HCT116 (cell line): ENCODE data around the gene CCDC80.

Experiments used
- CTCF ChIP-seq, 3 experiments: fragments of 200-600 bp in 1 of 3; sonication (generic) in 1 of 3; IDR thresholded peaks in 2 of 3; conservative IDR thresholded peaks in 1 of 3; 2 replicates each; pipeline ENCODE4 v1.5.1; 2012 to 2017; ENCODE audit warnings: low read depth in 2 of 3, low read length in 2 of 3, antibody characterized with exemption in 1 of 3, borderline replicate concordance in 1 of 3, control low read depth in 1 of 3, mild to moderate bottlenecking in 1 of 3, mixed read lengths in 1 of 3, mixed run types in 1 of 3, moderate library complexity in 1 of 3; ENCODE audit not compliant: insufficient read depth in 1 of 3
- EZH2 ChIP-seq: fragments of 200-600 bp; sonication (generic); IDR thresholded peaks from 2 replicates; pipeline ENCODE4 v1.6.1; 2017; ENCODE audit warnings: antibody characterized with exemption, mixed run types
- EZH2phosphoT487 ChIP-seq: fragments of 200-600 bp; IDR thresholded peaks from 2 replicates; pipeline ENCODE4 v1.6.1; 2018; ENCODE audit warnings: antibody characterized with exemption, borderline replicate concordance
- POLR2A ChIP-seq: IDR thresholded peaks from 2 replicates; pipeline ENCODE4 v1.7.0; 2011; ENCODE audit warnings: borderline replicate concordance; ENCODE audit not compliant: insufficient read depth, insufficient read length; ENCODE audit errors: extremely low read depth
- POLR2AphosphoS5 ChIP-seq: IDR thresholded peaks from 2 replicates; pipeline ENCODE4 v1.6.1; 2011; ENCODE audit warnings: mild to moderate bottlenecking, low read depth, low read length, moderate library complexity
- YY1 ChIP-seq: IDR thresholded peaks from 2 replicates; pipeline ENCODE4 v1.6.1; 2011; ENCODE audit warnings: low read length, low read depth, moderate library complexity, mild to moderate bottlenecking; ENCODE audit not compliant: insufficient replicate concordance; ENCODE audit errors: extremely low read depth
- TF ChIP-seq, protein P1 (sequence below): IDR thresholded peaks from 2 replicates; pipeline ENCODE4 v1.6.1; 2012; ENCODE audit warnings: low read depth

DNA sequence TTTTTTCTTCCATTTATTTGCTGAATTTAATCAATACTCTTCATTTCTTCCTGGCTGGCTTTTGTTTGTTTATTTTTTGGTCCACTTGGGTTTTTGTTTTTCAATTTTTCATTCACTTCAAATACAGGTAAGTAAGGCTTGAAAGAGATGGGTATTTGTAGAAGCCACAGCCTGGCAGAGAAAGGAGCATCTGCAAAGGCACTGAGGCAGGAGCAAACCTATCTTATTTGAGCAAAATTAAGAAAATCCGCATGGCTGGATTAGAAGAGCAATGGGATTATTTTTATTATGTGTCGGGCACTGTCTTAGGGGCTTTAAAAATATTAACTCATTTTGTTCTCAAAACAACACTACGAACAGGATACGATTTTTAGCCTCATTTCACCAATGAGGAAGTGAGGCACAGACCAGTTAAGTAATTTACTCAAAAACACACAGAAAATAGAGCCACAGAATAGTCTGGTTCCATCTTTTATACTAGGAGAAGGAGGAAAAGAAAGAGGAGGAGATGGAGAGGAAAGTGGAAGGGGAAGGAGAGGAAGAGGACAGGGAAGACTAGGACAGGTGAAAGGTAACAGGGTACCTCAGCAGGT, 35.1 kb upstream of the CCDC80 start:
- no peak for TF ChIP-seq CTCF (IDR thresholded peaks at IDR 0.05 in 2 of 3, conservative IDR thresholded peaks at IDR 0.05 in 1 of 3; ENCODE audit: borderline replicate concordance in 1 of 3, insufficient read depth in 1 of 3, low read depth in 2 of 3, low read length in 2 of 3)
- TF ChIP-seq EZH2 = no peak
- no peak for TF ChIP-seq POLR2AphosphoS5
- TF ChIP-seq EZH2phosphoT487 = no peak
- TF ChIP-seq YY1 = no peak
- TF ChIP-seq POLR2A = no peak
- TF ChIP-seq, protein P1, sequence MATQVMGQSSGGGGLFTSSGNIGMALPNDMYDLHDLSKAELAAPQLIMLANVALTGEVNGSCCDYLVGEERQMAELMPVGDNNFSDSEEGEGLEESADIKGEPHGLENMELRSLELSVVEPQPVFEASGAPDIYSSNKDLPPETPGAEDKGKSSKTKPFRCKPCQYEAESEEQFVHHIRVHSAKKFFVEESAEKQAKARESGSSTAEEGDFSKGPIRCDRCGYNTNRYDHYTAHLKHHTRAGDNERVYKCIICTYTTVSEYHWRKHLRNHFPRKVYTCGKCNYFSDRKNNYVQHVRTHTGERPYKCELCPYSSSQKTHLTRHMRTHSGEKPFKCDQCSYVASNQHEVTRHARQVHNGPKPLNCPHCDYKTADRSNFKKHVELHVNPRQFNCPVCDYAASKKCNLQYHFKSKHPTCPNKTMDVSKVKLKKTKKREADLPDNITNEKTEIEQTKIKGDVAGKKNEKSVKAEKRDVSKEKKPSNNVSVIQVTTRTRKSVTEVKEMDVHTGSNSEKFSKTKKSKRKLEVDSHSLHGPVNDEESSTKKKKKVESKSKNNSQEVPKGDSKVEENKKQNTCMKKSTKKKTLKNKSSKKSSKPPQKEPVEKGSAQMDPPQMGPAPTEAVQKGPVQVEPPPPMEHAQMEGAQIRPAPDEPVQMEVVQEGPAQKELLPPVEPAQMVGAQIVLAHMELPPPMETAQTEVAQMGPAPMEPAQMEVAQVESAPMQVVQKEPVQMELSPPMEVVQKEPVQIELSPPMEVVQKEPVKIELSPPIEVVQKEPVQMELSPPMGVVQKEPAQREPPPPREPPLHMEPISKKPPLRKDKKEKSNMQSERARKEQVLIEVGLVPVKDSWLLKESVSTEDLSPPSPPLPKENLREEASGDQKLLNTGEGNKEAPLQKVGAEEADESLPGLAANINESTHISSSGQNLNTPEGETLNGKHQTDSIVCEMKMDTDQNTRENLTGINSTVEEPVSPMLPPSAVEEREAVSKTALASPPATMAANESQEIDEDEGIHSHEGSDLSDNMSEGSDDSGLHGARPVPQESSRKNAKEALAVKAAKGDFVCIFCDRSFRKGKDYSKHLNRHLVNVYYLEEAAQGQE = no peak
